HFFc6 (cell line): Measurements from ENCODE around the gene CALU. TPM values are rescaled to one million over a fixed set of nuclear protein-coding genes. Genes with fewer than 3 reads are reported as not detected.

ENCODE experiments used
- DNase-seq: peaks from one replicate; pipeline ENCODE4 v3.0.0-alpha.2; 2018
- H3K27ac Mint-ChIP-seq: 2 replicates; pipeline ENCODE4 v1.8.0; 2020; ENCODE audit warnings: mild to moderate bottlenecking, mixed read lengths
- H3K27me3 Mint-ChIP-seq: 2 replicates; pipeline ENCODE4 v1.8.0; 2021; ENCODE audit warnings: mild to moderate bottlenecking, moderate library complexity, mixed read lengths; ENCODE audit not compliant: insufficient read depth
- H3K36me3 Mint-ChIP-seq: 2 replicates; pipeline ENCODE4 v1.8.0; 2021; ENCODE audit warnings: low read depth, mixed read lengths
- H3K4me1 Mint-ChIP-seq: 2 replicates; pipeline ENCODE4 v1.8.0; 2020; ENCODE audit warnings: low read depth, mixed read lengths
- H3K4me3 Mint-ChIP-seq: 2 replicates; pipeline ENCODE4 v1.8.0; 2020; ENCODE audit warnings: mild to moderate bottlenecking, moderate library complexity, mixed read lengths
- H3K9me3 Mint-ChIP-seq: 2 replicates; pipeline ENCODE4 v1.8.0; 2020; ENCODE audit warnings: mild to moderate bottlenecking, mixed read lengths
- CTCF ChIP-seq: fragments of 200-600 bp; sonication (generic); IDR thresholded peaks from 2 replicates; pipeline ENCODE4 v1.5.0; 2021; ENCODE audit warnings: antibody characterized with exemption, mild to moderate bottlenecking
- total RNA-seq, 6 experiments: library from RNA; stranded (reverse); fragmentation: NEBNext Ultra II Directional; extraction: Animal tissue kit (Norgen Biotek cat#: 25700); gene quantifications; 2 replicates in 1 of 6; 3 replicates in 5 of 6; pipeline ENCODE4 v1.2.3, GENCODE V29; 2021

Gene CALU
- total RNA-seq, 6 experiments from 2014 or later = 821 to 941 (median 887) TPM

DNA sequence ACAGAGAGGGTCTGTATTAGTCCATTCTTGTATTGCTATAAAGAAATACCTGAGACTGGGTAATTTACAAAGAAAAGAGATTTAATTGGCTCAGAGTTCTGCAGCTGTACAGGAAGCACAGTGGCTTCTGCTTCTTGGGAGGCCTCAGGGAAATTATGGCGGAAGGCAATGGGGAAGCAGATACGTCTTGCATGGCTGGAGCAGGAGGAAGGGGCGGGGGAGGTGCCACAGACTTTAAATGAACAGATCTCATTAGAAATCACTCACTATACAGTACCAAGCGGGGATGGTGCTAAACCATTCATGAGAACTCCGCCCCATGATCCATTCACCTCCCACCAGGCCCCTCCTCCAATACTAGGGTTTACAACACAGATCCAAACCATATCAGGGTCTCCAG, 3.7 kb upstream of the CALU start:
- TF ChIP-seq CTCF = no peak

DNA sequence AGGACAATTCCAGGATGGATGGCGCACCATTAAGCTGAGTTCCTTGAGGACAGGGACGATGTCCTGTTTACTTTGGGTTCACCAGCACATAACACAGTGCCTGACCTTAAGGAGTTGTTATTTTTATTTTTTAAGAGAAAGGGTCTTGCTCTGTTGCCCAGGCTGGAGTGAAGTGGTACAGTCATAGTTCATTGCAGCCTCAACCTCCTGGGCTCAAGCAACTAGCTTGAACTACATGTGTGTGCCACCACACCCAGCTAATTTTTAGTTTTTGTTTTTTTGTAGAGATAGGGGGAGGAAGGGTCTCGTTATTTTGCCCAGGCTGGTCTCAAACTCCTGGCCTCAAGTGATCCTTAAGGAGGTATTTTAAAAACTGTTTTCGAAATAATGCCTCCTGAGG, 1.7 kb upstream of the CALU start:
- peaks cover 43% of the 10 kb centered on the region for H3K4me1 Mint-ChIP-seq
- H3K27ac Mint-ChIP-seq = peak overlapping the region; percentile 100
- H3K27me3 Mint-ChIP-seq = peaks cover 20% of the 10 kb centered on the region
- DNase-seq = no peak
- H3K4me3 Mint-ChIP-seq = no peak overlapping the region; the same call in 1 of the 2 replicates
- no peaks in the 10 kb centered on the region; the same call in 1 of the 2 replicates for H3K9me3 Mint-ChIP-seq
- peaks cover 28% of the 10 kb centered on the region for H3K36me3 Mint-ChIP-seq
- TF ChIP-seq CTCF = no peak

More for the DNA sequence above, 3.7 kb upstream of the CALU start:
- no peaks in the 10 kb centered on the region; the same call in 1 of the 2 replicates for H3K9me3 Mint-ChIP-seq
- H3K36me3 Mint-ChIP-seq = peaks cover 12% of the 10 kb centered on the region
- H3K27ac Mint-ChIP-seq = no peak overlapping the region
- no peak for DNase-seq
- peaks cover 16% of the 10 kb centered on the region for H3K27me3 Mint-ChIP-seq
- H3K4me1 Mint-ChIP-seq = peaks cover 28% of the 10 kb centered on the region
- no peak overlapping the region for H3K4me3 Mint-ChIP-seq

GRCh38 chr7:128737867-128738385, 1.2 kb upstream of the CALU start:
- TF ChIP-seq CTCF = no peak
- Mint-ChIP-seq H3K4me1 (peaks cover 48% of the 10 kb centered on the region), H3K36me3 (peaks cover 30% of the 10 kb centered on the region), H3K9me3 (no peaks in the 10 kb centered on the region; the same call in 1 of the 2 replicates), H3K4me3 (peak overlapping the region; percentile 99), H3K27me3 (peaks cover 20% of the 10 kb centered on the region), H3K27ac (peak overlapping the region; percentile 100)
- DNase-seq = peak; percentile 89

DNA sequence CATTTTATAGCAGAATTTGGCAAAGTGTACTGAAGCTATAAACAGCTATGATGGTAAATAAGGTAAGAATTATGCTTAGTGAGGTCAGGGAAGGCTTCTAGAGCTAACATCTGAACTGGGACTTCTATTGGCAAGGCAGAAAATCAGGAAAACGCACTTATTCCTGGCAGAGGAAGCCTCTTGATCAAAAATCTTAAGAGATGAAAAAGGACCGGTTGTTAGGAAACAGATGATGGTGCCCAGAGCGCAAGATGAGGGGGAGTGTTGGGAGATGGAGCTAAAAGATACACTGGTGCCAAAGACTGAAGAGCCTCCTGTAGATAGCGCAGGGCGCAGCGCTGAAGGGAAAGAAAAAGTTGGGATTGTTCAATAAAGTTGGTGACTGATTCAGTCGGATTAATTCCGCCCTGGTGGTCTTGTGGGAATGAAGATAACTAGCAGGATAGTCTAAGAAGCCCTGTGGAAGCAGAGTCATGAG, 550 bp upstream of the CALU start:
- H3K4me1 Mint-ChIP-seq = peaks cover 55% of the 10 kb centered on the region
- H3K4me3 Mint-ChIP-seq = peak overlapping the region; percentile 99

DNA sequence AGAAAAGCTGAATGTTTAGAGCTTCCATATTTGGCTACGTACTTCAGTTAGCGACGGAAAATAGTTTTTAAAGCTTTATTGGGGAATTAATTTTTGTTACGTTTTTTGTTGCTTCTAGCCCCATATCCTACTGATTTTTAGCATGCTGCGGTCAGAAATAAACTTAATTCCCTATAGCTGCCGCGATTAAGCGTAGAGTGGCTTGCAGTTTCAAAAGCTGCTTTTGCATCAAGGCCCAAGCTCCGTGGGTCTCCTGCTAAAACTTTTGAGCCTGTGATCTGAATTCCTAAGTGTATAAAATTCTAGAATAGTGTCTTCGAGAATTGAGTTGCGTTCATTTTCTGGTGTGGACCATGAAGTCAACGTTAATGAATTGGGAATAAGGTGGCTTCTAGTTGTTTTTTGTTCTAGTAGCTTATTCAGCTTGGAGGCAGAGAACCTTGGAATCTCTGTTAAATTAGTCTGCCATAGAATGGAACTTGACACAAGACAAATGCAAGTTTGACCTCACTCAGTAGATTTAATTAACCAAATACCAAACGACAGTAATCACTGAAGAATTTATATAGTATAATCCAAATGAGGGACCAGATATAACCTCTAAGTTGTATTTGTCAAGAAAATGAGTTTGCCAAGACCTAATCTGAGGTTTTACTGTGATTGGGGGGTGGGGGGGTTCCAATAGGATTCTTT, 977 bp downstream of the CALU start:
- TF ChIP-seq CTCF = no peak
- Mint-ChIP-seq H3K9me3 (no peaks in the 10 kb centered on the region; the same call in 1 of the 2 replicates), H3K27ac (peak overlapping the region; percentile 100), H3K27me3 (peaks cover 20% of the 10 kb centered on the region), H3K36me3 (peaks cover 46% of the 10 kb centered on the region), H3K4me3 (peak overlapping the region; percentile 99), H3K4me1 (peaks cover 68% of the 10 kb centered on the region)
- DNase-seq = no peak

More for the DNA sequence above, 550 bp upstream of the CALU start:
- Mint-ChIP-seq H3K9me3 (no peaks in the 10 kb centered on the region; the same call in 1 of the 2 replicates), H3K36me3 (peaks cover 34% of the 10 kb centered on the region), H3K27ac (peak overlapping the region; percentile 100), H3K27me3 (peaks cover 20% of the 10 kb centered on the region)
- DNase-seq = no peak
- TF ChIP-seq CTCF = no peak
